HCT116 (cell line): ENCODE measurements around the gene INO80C.

Experiments
- EZH2 ChIP-seq: fragments of 200-600 bp; sonication (generic); IDR thresholded peaks from 2 replicates; pipeline ENCODE4 v1.6.1; 2017; ENCODE audit warnings: antibody characterized with exemption, mixed run types
- POLR2A ChIP-seq: IDR thresholded peaks from 2 replicates; pipeline ENCODE4 v1.7.0; 2011; ENCODE audit warnings: borderline replicate concordance; ENCODE audit not compliant: insufficient read depth, insufficient read length; ENCODE audit errors: extremely low read depth
- POLR2AphosphoS5 ChIP-seq: IDR thresholded peaks from 2 replicates; pipeline ENCODE4 v1.6.1; 2011; ENCODE audit warnings: mild to moderate bottlenecking, low read depth, low read length, moderate library complexity
- RAD21 ChIP-seq: IDR thresholded peaks from 2 replicates; pipeline ENCODE4 v1.6.1; 2012; ENCODE audit warnings: low read depth, mild to moderate bottlenecking
- SIN3A ChIP-seq: IDR thresholded peaks from 2 replicates; pipeline ENCODE4 v1.6.1; 2012; ENCODE audit warnings: low read depth
- ZNF274 ChIP-seq: fragments of 200-500 bp; sonication (Bioruptor generic); IDR thresholded peaks from 2 replicates; pipeline ENCODE4 v1.6.1; 2014; ENCODE audit warnings: mild to moderate bottlenecking, low read depth, low read length, inconsistent platforms
- TF ChIP-seq, protein P1 (sequence below), 3 experiments: fragments of 200-600 bp in 1 of 3; sonication (generic) in 1 of 3; IDR thresholded peaks in 2 of 3; conservative IDR thresholded peaks in 1 of 3; 2 replicates each; pipeline ENCODE4 v1.5.1; 2012 to 2017; ENCODE audit warnings: low read depth in 2 of 3, low read length in 2 of 3, antibody characterized with exemption in 1 of 3, borderline replicate concordance in 1 of 3, control low read depth in 1 of 3, mild to moderate bottlenecking in 1 of 3, mixed read lengths in 1 of 3, mixed run types in 1 of 3, moderate library complexity in 1 of 3; ENCODE audit not compliant: insufficient read depth in 1 of 3
- TF ChIP-seq, protein P2 (sequence below): IDR thresholded peaks from 2 replicates; pipeline ENCODE4 v1.6.1; 2012
- TF ChIP-seq, protein P3 (sequence below): IDR thresholded peaks from 2 replicates; pipeline ENCODE4 v1.6.1; 2012
- TF ChIP-seq, protein P4 (sequence below): IDR thresholded peaks from 2 replicates; pipeline ENCODE4 v1.6.1; 2011; ENCODE audit warnings: mild to moderate bottlenecking, low read length, moderate library complexity; ENCODE audit not compliant: insufficient replicate concordance; ENCODE audit errors: extremely low read depth

- TF ChIP-seq, protein P1, sequence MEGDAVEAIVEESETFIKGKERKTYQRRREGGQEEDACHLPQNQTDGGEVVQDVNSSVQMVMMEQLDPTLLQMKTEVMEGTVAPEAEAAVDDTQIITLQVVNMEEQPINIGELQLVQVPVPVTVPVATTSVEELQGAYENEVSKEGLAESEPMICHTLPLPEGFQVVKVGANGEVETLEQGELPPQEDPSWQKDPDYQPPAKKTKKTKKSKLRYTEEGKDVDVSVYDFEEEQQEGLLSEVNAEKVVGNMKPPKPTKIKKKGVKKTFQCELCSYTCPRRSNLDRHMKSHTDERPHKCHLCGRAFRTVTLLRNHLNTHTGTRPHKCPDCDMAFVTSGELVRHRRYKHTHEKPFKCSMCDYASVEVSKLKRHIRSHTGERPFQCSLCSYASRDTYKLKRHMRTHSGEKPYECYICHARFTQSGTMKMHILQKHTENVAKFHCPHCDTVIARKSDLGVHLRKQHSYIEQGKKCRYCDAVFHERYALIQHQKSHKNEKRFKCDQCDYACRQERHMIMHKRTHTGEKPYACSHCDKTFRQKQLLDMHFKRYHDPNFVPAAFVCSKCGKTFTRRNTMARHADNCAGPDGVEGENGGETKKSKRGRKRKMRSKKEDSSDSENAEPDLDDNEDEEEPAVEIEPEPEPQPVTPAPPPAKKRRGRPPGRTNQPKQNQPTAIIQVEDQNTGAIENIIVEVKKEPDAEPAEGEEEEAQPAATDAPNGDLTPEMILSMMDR (IDR thresholded peaks at IDR 0.05 in 2 of 3, conservative IDR thresholded peaks at IDR 0.05 in 1 of 3; ENCODE audit: borderline replicate concordance in 1 of 3, insufficient read depth in 1 of 3, low read depth in 2 of 3, low read length in 2 of 3): no peak
- TF ChIP-seq RAD21 (no peak), POLR2A (no peak), ZNF274 (no peak), POLR2AphosphoS5 (no peak), EZH2 (no peak), SIN3A (no peak)
- TF ChIP-seq, protein P2, sequence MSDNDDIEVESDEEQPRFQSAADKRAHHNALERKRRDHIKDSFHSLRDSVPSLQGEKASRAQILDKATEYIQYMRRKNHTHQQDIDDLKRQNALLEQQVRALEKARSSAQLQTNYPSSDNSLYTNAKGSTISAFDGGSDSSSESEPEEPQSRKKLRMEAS: no peak
- TF ChIP-seq, protein P3, sequence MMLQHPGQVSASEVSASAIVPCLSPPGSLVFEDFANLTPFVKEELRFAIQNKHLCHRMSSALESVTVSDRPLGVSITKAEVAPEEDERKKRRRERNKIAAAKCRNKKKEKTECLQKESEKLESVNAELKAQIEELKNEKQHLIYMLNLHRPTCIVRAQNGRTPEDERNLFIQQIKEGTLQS: no peak
- TF ChIP-seq, protein P4, sequence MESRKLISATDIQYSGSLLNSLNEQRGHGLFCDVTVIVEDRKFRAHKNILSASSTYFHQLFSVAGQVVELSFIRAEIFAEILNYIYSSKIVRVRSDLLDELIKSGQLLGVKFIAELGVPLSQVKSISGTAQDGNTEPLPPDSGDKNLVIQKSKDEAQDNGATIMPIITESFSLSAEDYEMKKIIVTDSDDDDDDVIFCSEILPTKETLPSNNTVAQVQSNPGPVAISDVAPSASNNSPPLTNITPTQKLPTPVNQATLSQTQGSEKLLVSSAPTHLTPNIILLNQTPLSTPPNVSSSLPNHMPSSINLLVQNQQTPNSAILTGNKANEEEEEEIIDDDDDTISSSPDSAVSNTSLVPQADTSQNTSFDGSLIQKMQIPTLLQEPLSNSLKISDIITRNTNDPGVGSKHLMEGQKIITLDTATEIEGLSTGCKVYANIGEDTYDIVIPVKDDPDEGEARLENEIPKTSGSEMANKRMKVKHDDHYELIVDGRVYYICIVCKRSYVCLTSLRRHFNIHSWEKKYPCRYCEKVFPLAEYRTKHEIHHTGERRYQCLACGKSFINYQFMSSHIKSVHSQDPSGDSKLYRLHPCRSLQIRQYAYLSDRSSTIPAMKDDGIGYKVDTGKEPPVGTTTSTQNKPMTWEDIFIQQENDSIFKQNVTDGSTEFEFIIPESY: no peak
Observed at GRCh38 chr18:35466815-35467623, 30.7 kb downstream of the INO80C start.
